DLD1 (cell line): ENCODE measurements around the gene MUS81.

ENCODE experiments used
- in situ Hi-C: cut with HindIII; loops from 2 replicates; pipeline ENCODE4 v1.10.0; 2017; ENCODE audit warnings: low sequenced_read_pairs

MUS81 gene

DNA sequence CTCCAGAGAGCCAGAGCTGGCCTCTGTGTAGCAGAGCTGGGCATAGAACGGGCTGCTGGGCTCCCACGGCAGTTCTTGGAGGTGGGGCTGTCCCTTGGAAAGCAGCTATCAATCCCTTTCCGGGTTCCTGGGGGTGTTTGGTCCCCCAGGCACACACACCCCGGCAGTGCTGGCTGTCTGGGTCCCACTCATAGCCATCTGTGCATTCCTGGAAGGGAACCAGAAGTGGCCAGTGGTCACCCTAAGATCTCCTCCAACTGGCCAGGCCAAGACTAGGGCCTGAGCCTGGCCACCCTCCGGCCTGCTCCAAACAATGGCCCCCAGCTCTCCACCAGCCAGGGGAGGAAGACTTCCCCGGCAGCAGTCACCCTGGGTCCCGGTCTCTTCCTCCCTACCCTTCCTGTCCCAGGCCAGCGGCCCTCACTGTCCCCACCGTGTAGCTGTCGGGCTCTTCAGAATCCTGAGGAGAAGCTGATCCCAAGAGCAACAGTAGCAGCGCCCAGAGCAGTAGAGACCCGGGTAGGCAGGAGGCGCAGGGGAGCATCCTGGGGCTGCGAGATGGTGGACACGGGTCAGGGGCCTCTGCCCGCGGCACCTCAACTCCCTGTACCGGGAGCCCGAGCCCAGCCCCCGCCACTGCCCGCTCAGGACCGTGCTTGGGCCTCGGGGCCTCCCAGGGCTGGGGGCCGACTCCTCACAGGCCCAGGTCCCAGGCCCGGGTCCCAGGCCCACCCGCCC is 11.7 kb downstream of the MUS81 start:
- in situ Hi-C loops: no loop called here

DNA sequence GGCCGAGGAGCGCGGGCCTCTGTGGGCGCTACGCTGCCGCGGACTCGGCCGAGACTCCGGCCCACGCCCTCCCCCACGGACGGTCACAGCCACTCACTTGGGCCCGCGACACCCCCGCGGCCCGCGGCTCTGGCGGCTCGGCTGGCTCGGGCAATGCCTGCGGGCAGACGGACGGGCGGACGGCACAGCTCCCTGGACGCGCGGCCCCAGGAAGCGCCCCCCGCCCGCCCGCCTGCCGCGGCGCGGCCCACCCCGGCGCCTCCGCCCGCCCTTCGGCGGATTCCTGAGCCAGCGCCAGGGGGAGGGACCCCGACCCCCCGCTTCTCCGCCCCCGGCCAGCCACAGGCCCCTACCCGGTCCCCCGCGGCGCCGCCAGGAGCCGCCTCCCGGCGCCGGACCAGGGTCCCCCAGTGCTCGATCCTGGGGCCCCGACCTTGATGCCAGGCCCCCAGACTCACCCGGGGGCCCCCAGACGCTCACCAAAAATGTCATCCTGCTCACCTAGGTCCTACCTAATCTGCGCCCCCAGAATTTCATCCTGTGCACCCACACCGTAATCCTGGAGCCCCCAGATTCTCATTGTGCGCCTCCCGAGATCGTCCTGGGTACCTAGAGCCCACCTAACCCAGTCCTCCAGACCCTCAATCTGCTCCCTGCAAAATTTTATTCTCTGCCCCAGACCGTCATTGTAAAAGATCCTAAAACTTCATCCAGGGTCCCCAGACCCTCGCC is 12.5 kb downstream of the MUS81 start, which contains the start of gene EFEMP2:
Gene EFEMP2, minus strand, starts transcription at position 215 of the 732 bp plus-strand sequence. CDS start 446 bp downstream, outside the sequence.
- in situ Hi-C loops: no loop called here

GRCh38 chr11:65873318-65874156 is 13.3 kb downstream of the MUS81 start:
- in situ Hi-C loops: no loop called here

GRCh38 chr11:65879617-65880016 is 19.4 kb downstream of the MUS81 start, which contains the start of gene CTSW:
TSS of gene CTSW (plus strand) at chr11:65879837. CDS start at chr11:65879855, 18 bp downstream.
- in situ Hi-C loops: no loop called here

DNA sequence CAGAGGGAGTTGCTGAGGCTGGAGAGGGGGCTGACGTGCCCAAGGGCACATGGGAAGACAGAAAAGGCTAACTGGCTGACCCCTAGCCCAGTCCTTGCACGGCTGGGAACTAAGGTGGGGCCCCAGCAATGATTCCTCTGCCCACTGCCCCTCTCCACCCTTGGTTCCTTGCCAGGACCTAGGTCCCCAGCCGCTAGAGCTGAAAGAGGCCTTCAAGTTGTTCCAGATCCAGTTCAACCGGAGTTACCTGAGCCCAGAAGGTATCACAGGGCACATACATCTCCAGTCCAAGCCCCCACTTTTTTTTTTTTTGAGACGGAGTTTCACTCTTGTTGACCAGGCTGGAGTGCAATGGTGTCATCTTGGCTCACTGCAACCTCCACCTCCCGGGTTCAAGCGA is 19.8 kb downstream of the MUS81 start:
- in situ Hi-C loops: no loop called here

DNA sequence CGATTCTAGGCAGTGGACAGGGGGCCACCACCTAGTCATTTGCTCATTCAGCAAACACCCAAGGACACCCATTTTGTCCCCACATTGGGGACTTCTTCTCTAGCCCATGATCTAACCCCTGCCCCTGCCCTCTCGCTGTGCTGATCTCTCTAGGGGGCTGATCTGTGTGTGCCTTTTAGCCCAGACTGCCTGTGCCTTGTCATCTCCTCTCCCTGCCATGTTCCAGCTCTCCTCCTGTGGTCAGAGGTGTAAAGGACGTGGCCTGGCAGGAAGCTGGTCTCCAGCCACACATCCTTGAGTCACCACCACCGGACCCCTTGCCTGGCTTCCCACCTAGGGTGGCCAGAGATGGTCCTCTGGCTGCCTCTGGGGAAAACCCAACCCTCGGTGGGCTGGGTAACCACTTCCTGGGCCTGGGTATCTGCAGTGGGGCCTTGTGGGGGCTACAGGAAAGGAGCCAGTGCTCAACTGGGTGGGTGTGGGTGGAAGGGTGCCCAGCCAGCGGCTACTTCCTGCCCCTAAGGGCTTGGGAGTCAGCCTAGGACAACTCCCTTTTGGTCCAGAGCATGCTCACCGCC is 20.7 kb downstream of the MUS81 start:
- in situ Hi-C loops: no loop called here

DNA sequence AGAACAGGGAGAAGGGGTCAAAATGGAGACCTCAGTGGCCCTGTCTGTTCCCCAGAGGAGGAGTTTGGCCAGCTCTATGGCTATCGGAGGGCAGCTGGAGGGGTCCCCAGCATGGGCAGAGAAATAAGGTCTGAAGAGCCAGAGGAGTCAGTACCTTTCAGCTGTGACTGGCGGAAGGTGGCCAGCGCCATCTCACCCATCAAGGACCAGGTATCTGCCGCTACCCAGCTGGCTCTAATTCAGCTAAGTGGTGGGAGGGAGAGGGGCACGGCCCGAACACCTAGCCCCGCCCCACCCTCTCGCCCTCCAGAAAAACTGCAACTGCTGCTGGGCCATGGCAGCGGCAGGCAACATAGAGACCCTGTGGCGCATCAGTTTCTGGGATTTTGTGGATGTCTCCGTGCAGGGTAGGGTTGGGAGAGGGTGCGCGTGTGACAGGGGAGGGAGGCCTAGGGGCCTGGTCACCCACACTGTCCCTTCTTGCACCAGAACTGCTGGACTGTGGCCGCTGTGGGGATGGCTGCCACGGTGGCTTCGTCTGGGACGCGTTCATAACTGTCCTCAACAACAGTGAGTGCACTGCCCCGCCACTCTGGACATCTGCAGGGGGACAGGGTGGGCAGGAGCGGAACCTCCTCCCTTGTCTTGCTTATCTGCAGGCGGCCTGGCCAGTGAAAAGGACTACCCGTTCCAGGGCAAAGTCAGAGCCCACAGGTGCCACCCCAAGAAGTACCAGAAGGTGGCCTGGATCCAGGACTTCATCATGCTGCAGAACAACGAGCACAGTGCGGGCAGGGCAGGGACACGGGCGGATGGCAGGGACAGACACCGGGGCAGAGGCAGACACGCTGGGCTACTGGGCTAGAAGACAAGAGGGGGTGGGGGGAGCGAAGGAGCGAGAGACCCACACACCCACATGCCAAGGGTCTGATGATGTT is 22.2 kb downstream of the MUS81 start:
- in situ Hi-C loops: no loop called here

- in situ Hi-C loops: no loop called here
These were observed 23.0 kb downstream of the MUS81 start for GRCh38 chr11:65883058-65883761.

GRCh38 chr11:65883786-65884715 is 23.8 kb downstream of the MUS81 start:
- in situ Hi-C loops: no loop called here

GRCh38 chr11:65884716-65885092 is 24.5 kb downstream of the MUS81 start:
- in situ Hi-C loops: no loop called here

GRCh38 chr11:65885231-65885630 is 25.0 kb downstream of the MUS81 start:
- in situ Hi-C loops: no loop called here

DNA sequence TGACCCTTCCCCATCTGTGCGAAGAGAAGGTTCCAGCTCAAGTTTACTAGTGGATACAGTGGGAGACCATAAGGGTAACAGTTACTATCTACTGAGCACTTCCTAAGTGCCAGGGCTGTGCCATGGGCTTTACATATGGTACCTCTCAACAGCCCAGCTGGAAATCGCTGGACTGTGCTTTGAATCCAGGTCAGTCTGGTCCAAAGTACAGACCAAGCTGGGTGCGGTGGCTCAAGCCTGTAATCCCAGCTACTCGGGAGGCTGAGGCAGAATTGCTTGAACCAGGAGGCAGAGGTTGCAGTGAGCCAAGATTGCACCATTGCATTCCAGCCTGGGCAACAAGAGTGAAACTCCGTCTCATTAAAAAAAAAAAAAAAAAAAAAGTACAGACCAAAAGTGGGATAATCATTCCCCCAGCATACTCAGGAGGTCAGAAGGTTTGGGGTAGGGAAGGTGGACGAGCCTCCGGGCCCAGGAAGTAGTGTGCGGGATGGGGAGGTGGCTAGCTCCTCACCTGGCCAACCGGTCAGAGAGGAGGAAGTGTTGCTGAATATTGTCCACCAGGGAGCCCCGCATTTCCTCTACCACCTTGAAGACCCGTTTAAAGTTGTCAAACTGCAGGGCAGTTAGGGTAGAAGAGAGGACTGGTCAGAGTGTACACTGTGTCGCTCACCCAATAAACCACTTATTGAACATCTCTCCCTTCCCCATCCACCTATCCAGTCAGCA is 25.7 kb downstream of the MUS81 start:
- in situ Hi-C loops: no loop called here

DNA sequence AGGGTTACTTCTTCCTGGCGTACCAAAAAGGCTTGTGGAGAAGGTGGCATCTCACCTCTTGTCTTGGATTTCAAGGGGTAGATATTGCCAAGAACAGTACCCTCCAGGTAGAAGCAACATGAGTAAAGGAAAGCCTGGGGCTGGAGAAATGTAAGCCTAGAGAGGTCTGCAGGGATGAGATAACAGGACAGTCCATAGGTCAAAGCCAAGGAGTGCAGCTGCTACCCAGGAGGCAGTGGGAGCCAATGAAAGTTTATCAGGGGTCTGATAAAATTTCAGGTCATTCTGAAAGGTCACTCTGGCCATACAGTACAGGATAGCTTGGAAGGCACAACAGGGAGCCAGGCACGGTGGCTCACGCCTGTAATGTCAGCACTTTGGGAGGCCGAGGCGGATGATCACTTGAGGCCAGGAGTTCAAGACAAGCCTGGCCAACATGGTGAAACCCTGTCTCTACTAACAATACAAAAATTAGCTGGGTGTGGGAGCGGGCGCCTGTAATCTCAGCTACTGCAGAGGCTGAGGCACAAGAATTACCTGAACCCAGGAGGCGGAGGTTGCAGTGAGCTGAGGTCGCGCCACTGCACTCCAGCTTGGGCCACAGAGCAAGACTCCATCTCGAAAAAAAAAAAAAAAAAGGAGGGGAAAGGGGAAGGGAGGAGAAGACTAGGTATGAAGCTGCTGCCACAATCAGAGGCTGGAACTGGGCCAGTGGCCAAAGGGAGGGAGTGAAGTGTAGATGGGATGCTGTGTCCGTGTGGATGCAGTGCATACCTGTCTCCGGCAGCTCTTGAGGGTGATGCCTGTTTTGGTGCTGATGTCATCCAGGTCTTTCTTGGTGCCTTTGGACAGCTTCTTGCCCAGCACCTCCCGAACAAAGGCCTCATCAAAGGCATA is 26.8 kb downstream of the MUS81 start:
- in situ Hi-C loops: no loop called here

GRCh38 chr11:65887723-65888162 is 27.5 kb downstream of the MUS81 start:
- in situ Hi-C loops: no loop called here

DNA sequence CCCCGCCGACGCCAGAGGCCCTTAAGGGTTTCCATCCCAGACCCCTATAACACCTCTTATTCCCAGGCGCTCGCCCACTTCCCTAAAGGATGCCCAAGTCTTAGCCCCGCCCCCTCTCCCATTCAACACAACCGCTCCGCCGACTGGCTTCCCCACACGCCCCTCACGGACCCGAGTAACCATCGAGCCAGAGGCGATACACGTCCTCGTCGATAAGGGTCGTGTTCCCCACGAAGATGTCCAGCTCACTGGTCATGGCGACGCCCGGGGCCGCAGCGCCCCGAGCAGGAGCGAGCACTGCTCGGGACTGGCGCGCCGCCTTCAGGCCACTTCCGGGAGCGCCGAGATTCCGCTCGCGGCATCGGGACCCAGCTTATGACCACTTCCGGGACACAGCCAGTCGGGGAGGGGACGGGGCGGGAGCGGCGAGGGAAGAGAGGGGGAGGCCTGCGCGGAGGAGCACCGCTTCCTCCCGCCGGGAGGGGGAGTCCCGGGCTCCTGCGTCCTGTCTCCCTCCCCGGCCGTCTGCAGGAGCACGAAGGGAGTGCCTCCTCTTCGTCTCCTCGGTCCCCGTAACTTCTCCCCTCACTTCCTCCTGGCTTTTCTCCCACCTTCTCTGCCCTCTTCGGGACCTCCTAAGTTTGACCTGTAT is 28.1 kb downstream of the MUS81 start, which contains the start of gene FIBP:
Gene FIBP, minus strand, starts transcription at position 309 of the 652 bp plus-strand sequence. Its CDS starts 53 bp downstream, at position 256.
- in situ Hi-C loops: no loop called here
